Kidney epithelial cell (primary cell): ENCODE measurements around the gene IKZF3. TPM values are rescaled to one million over a fixed set of nuclear protein-coding genes. Genes with fewer than 3 reads are reported as not detected.

Experiments
- DNase-seq: peaks from one replicate; pipeline ENCODE4 v3.0.0-alpha.2; 2010; ENCODE audit warnings: low read depth
- H3K27me3 ChIP-seq: 2 replicates; pipeline ENCODE4 v1.6.0; 2011; ENCODE audit warnings: low read length; ENCODE audit not compliant: control insufficient read depth, insufficient read depth
- H3K36me3 ChIP-seq: 2 replicates; pipeline ENCODE4 v1.5.1; 2011; ENCODE audit warnings: low read length; ENCODE audit not compliant: control insufficient read depth, insufficient read depth
- H3K4me3 ChIP-seq: 2 replicates; pipeline ENCODE4 v1.5.1; 2011; ENCODE audit warnings: low read depth, mild to moderate bottlenecking, control low read depth, low read length
- CTCF ChIP-seq: IDR thresholded peaks from 2 replicates; pipeline ENCODE4 v1.5.1; 2011; ENCODE audit warnings: mild to moderate bottlenecking, moderate library complexity, low read length, control low read depth, inconsistent platforms; ENCODE audit not compliant: insufficient read depth, poor library complexity, severe bottlenecking
- total RNA-seq: library from RNA; depleted of rRNA; stranded (reverse); fragments of >200 nt; gene quantifications from 2 replicates; pipeline ENCODE4 v1.2.3, GENCODE V29; 2015

The IKZF3 gene
- total RNA-seq, 1 donor from 2014 or later: 0.17 TPM

GRCh38 chr17:39744075-39744835, 119.9 kb downstream of the IKZF3 start:
- no peaks in the 10 kb centered on the region for H3K27me3 ChIP-seq
- H3K36me3 ChIP-seq: peaks cover 11% of the 10 kb centered on the region
- no peak for DNase-seq
- no peak for TF ChIP-seq CTCF
- no peak overlapping the region for H3K4me3 ChIP-seq

- Histone ChIP-seq H3K36me3 (peaks cover 11% of the 10 kb centered on the region), H3K4me3 (no peak overlapping the region)
Observed at GRCh38 chr17:39742856-39743436, 121.2 kb downstream of the IKZF3 start.

GRCh38 chr17:39742126-39742855, 121.8 kb downstream of the IKZF3 start:
- H3K27me3 ChIP-seq: no peaks in the 10 kb centered on the region
- H3K36me3 ChIP-seq: peaks cover 10% of the 10 kb centered on the region

More at GRCh38 chr17:39742856-39743436, 121.2 kb downstream of the IKZF3 start:
- no peaks in the 10 kb centered on the region for H3K27me3 ChIP-seq
- no peak for DNase-seq
- TF ChIP-seq CTCF: no peak

GRCh38 chr17:39740357-39741111, 123.6 kb downstream of the IKZF3 start:
- H3K4me3 ChIP-seq: peak overlapping the region; percentile 85
- TF ChIP-seq CTCF: no peak
- no peaks in the 10 kb centered on the region for H3K27me3 ChIP-seq
- peak; percentile 69 for DNase-seq
- H3K36me3 ChIP-seq: peaks cover 10% of the 10 kb centered on the region

More at GRCh38 chr17:39742126-39742855, 121.8 kb downstream of the IKZF3 start:
- no peak for DNase-seq
- no peak for TF ChIP-seq CTCF
- no peak overlapping the region for H3K4me3 ChIP-seq

GRCh38 chr17:39739885-39740356, 124.2 kb downstream of the IKZF3 start:
- TF ChIP-seq CTCF: no peak
- no peaks in the 10 kb centered on the region for H3K27me3 ChIP-seq
- H3K4me3 ChIP-seq: peak overlapping the region; percentile 85
- DNase-seq: no peak
- peaks cover 9% of the 10 kb centered on the region for H3K36me3 ChIP-seq
